ENCODE data around the gene BBS2. TPM values are rescaled to one million over a fixed set of nuclear protein-coding genes. Genes with fewer than 3 reads are reported as not detected.
"Not testable (repeated sequence)": the region's sequence is repeated elsewhere in the genome, so short reads cannot be mapped to it uniquely, and the experiment has no call there.

The BBS2 gene
- total RNA-seq, 2 experiments from 2014 or later = 6.2 to 8.2 TPM

GRCh38 chr16:56513091-56513490 is 6.7 kb downstream of the BBS2 start:
- CTCF ChIA-PET = interaction anchor here (0.9 to 2.6 kb wide), 4 partner anchors 11 to 189 kb away, joined by 3 to 14 read pairs (median 12); no protein-coding TSS in a partner anchor
- H3K27me3 Mint-ChIP-seq = no peaks in the 10 kb centered on the region
- no peak overlapping the region for H3K4me3 Mint-ChIP-seq
- H3K27ac Mint-ChIP-seq = no peak overlapping the region
- no peak for DNase-seq
- ATAC-seq = no peak
- peaks cover 4% of the 10 kb centered on the region for H3K4me1 Mint-ChIP-seq
- H3K9me3 Mint-ChIP-seq (ENCODE audit: low read depth) = no peaks in the 10 kb centered on the region
- peaks cover 4% of the 10 kb centered on the region for H3K36me3 Mint-ChIP-seq

GRCh38 chr16:56512025-56512424 is 7.8 kb downstream of the BBS2 start:
- H3K4me1 Mint-ChIP-seq = peaks cover 4% of the 10 kb centered on the region
- no peaks in the 10 kb centered on the region for H3K27me3 Mint-ChIP-seq
- CTCF ChIA-PET = interaction anchor here (0.6 kb wide), 1 partner anchor 15 kb away, joined by 3 read pairs; no protein-coding TSS in a partner anchor
- H3K4me3 Mint-ChIP-seq = no peak overlapping the region
- peaks cover 4% of the 10 kb centered on the region for H3K36me3 Mint-ChIP-seq
- ATAC-seq (no peak), DNase-seq (no peak)
- H3K9me3 Mint-ChIP-seq (ENCODE audit: low read depth) = no peaks in the 10 kb centered on the region
- H3K27ac Mint-ChIP-seq = no peak overlapping the region

GRCh38 chr16:56510544-56510943 is 9.3 kb downstream of the BBS2 start:
- H3K36me3 Mint-ChIP-seq = peaks cover 4% of the 10 kb centered on the region

GRCh38 chr16:56506941-56507340 is 12.9 kb downstream of the BBS2 start:
- peaks cover 2% of the 10 kb centered on the region for H3K36me3 Mint-ChIP-seq
- no peaks in the 10 kb centered on the region for H3K27me3 Mint-ChIP-seq
- H3K27ac Mint-ChIP-seq = no peak overlapping the region
- H3K4me1 Mint-ChIP-seq = no peaks in the 10 kb centered on the region
- no peak for ATAC-seq
- CTCF ChIA-PET = interaction anchor here (1.1 kb wide), 1 partner anchor 94 kb away, joined by 3 read pairs; no protein-coding TSS in a partner anchor
- no peak for DNase-seq
- no peak overlapping the region for H3K4me3 Mint-ChIP-seq
- no peaks in the 10 kb centered on the region for H3K9me3 Mint-ChIP-seq (ENCODE audit: low read depth)

More at GRCh38 chr16:56510544-56510943, 9.3 kb downstream of the BBS2 start:
- H3K27me3 Mint-ChIP-seq = no peaks in the 10 kb centered on the region
- peaks cover 4% of the 10 kb centered on the region for H3K4me1 Mint-ChIP-seq
- DNase-seq (no peak), ATAC-seq (no peak)
- H3K4me3 Mint-ChIP-seq = no peak overlapping the region
- no peaks in the 10 kb centered on the region for H3K9me3 Mint-ChIP-seq (ENCODE audit: low read depth)
- CTCF ChIA-PET = interaction anchor here (0.8 to 1.4 kb wide), 2 partner anchors 13 to 36 kb away, joined by 3 to 4 read pairs; no protein-coding TSS in a partner anchor
- no peak overlapping the region for H3K27ac Mint-ChIP-seq

- no peak for DNase-seq
- H3K9me3 Mint-ChIP-seq (ENCODE audit: low read depth) = no peaks in the 10 kb centered on the region
- H3K27me3 Mint-ChIP-seq = no peaks in the 10 kb centered on the region
- CTCF ChIA-PET = interaction anchor here (1.1 kb wide), 2 partner anchors 9 to 29 kb away, joined by 3 to 7 read pairs; no protein-coding TSS in a partner anchor
- no peak overlapping the region for H3K27ac Mint-ChIP-seq
- peaks cover 2% of the 10 kb centered on the region for H3K36me3 Mint-ChIP-seq
- H3K4me1 Mint-ChIP-seq = no peaks in the 10 kb centered on the region
- no peak for ATAC-seq
- H3K4me3 Mint-ChIP-seq = no peak overlapping the region
Observed at GRCh38 chr16:56505181-56505580, 14.6 kb downstream of the BBS2 start.

GRCh38 chr16:56493815-56494214 is 26.0 kb downstream of the BBS2 start:
- DNase-seq (no peak), ATAC-seq (no peak)
- no peak overlapping the region for H3K27ac Mint-ChIP-seq
- H3K9me3 Mint-ChIP-seq (ENCODE audit: low read depth) = no peaks in the 10 kb centered on the region
- no peak overlapping the region for H3K4me3 Mint-ChIP-seq
- H3K27me3 Mint-ChIP-seq = no peaks in the 10 kb centered on the region
- CTCF ChIA-PET = no interaction called here
- peaks cover 2% of the 10 kb centered on the region for H3K36me3 Mint-ChIP-seq
- H3K4me1 Mint-ChIP-seq = no peaks in the 10 kb centered on the region

GRCh38 chr16:56493126-56493525 is 26.7 kb downstream of the BBS2 start:
- DNase-seq (no peak), ATAC-seq (no peak)
- H3K27me3 Mint-ChIP-seq = no peaks in the 10 kb centered on the region
- CTCF ChIA-PET = no interaction called here
- no peak overlapping the region for H3K27ac Mint-ChIP-seq
- no peak overlapping the region for H3K4me3 Mint-ChIP-seq
- H3K9me3 Mint-ChIP-seq (ENCODE audit: low read depth) = no peaks in the 10 kb centered on the region
- H3K36me3 Mint-ChIP-seq = no peaks in the 10 kb centered on the region
- no peaks in the 10 kb centered on the region for H3K4me1 Mint-ChIP-seq

GRCh38 chr16:56491657-56492261 is 28.1 kb downstream of the BBS2 start:
- Mint-ChIP-seq H3K4me1 (no peaks in the 10 kb centered on the region), H3K27ac (no peak overlapping the region), H3K4me3 (no peak overlapping the region), H3K9me3 (ENCODE audit: low read depth) (no peaks in the 10 kb centered on the region), H3K36me3 (no peaks in the 10 kb centered on the region), H3K27me3 (no peaks in the 10 kb centered on the region)
- no peak for DNase-seq
- CTCF ChIA-PET = interaction anchor here (0.9 kb wide), 1 partner anchor 210 kb away, joined by 6 read pairs; no protein-coding TSS in a partner anchor
- no peak for ATAC-seq

- CTCF ChIA-PET; ATAC-seq; H3K27me3 Mint-ChIP-seq; H3K4me3 Mint-ChIP-seq; DNase-seq; H3K9me3 Mint-ChIP-seq (ENCODE audit: low read depth); H3K36me3 Mint-ChIP-seq; H3K4me1 Mint-ChIP-seq; H3K27ac Mint-ChIP-seq: not testable (repeated sequence)
Observed at GRCh38 chr16:56488868-56489267, 31.0 kb downstream of the BBS2 start.

- H3K4me3 Mint-ChIP-seq = no peak overlapping the region
- H3K27me3 Mint-ChIP-seq = no peaks in the 10 kb centered on the region
- ATAC-seq (no peak), DNase-seq (no peak)
- CTCF ChIA-PET = no interaction called here
- H3K36me3 Mint-ChIP-seq = peaks cover 2% of the 10 kb centered on the region
- no peak overlapping the region for H3K27ac Mint-ChIP-seq
- H3K9me3 Mint-ChIP-seq (ENCODE audit: low read depth) = no peaks in the 10 kb centered on the region
- no peaks in the 10 kb centered on the region for H3K4me1 Mint-ChIP-seq
Observed at GRCh38 chr16:56488035-56488434, 31.8 kb downstream of the BBS2 start.

GRCh38 chr16:56483394-56483793 is 36.4 kb downstream of the BBS2 start:
- Mint-ChIP-seq H3K4me1 (peaks cover under 1% of the 10 kb centered on the region), H3K27me3 (no peaks in the 10 kb centered on the region), H3K4me3 (no peak overlapping the region), H3K27ac (no peak overlapping the region), H3K36me3 (peaks cover 12% of the 10 kb centered on the region), H3K9me3 (ENCODE audit: low read depth) (no peaks in the 10 kb centered on the region)
- ATAC-seq = no peak
- DNase-seq = no peak
- CTCF ChIA-PET = no interaction called here

GRCh38 chr16:56482683-56483236 is 37.1 kb downstream of the BBS2 start:
- Mint-ChIP-seq H3K36me3 (peaks cover 13% of the 10 kb centered on the region), H3K4me1 (peaks cover 3% of the 10 kb centered on the region), H3K9me3 (ENCODE audit: low read depth) (no peaks in the 10 kb centered on the region), H3K27me3 (no peaks in the 10 kb centered on the region), H3K4me3 (no peak overlapping the region), H3K27ac (no peak overlapping the region)
- CTCF ChIA-PET = no interaction called here
- no peak for ATAC-seq
- no peak for DNase-seq

- Mint-ChIP-seq H3K27me3 (no peaks in the 10 kb centered on the region), H3K9me3 (ENCODE audit: low read depth) (no peaks in the 10 kb centered on the region), H3K4me3 (no peak overlapping the region), H3K27ac (no peak overlapping the region), H3K36me3 (peaks cover 23% of the 10 kb centered on the region), H3K4me1 (peaks cover 11% of the 10 kb centered on the region)
- DNase-seq (no peak), ATAC-seq (no peak)
- CTCF ChIA-PET = no interaction called here
Observed at GRCh38 chr16:56481468-56482122, 38.2 kb downstream of the BBS2 start.

Measured in activated CD8-positive, alpha-beta memory T cell treated with anti-CD3 and anti-CD28 coated beads, Interleukin-2, amount 10 ng/mL, durations not matched to agents 7 days and 5 days (primary cell).